ENCODE data around the gene IFITM1.

DNA sequence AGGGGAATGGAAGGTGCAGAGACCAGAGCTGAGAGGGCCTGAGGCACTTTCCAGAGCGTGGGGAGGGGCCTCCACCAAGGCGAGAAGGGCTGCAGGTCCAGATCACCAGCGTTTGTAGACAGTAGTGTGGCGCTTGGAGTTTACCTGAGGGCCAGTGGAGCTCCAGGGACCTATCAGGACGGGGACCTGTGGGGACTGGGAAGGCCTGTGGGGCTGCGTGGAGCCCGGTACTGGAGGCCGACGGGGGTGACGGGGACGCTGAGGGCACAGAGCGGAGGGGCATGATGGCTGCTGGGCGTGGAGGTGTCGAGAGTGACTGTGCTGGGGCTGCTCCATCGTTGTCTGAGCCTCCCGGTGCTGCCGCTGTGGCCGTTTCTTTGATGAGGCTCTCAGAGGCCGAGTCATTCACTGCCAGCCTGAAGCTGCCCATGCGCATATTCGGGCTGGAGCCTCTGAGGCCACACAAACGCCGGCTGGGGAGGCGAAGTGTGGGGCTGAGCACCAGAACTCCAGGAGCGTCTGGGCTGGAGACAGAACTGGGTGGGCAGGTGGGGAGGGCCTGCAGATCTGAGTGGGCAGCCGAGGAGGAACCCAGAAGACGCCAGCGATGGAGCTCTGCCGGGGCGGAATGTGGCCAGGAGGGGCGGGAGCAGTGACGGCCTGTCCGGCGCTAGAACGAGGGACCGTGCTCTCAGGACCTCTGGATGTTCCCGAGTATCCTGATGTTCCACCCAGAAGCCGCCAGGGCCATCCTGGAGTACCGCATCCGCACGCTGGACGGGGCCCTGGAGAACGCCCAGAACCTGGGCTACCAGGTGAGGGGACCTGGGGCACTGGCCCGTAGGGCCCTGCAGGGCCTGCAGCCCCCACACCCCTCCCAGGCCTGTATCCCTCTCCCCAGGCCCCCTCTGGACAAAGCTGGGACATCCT is 22.3 kb upstream of the IFITM1 start:
- TF ChIP-seq, protein P1, sequence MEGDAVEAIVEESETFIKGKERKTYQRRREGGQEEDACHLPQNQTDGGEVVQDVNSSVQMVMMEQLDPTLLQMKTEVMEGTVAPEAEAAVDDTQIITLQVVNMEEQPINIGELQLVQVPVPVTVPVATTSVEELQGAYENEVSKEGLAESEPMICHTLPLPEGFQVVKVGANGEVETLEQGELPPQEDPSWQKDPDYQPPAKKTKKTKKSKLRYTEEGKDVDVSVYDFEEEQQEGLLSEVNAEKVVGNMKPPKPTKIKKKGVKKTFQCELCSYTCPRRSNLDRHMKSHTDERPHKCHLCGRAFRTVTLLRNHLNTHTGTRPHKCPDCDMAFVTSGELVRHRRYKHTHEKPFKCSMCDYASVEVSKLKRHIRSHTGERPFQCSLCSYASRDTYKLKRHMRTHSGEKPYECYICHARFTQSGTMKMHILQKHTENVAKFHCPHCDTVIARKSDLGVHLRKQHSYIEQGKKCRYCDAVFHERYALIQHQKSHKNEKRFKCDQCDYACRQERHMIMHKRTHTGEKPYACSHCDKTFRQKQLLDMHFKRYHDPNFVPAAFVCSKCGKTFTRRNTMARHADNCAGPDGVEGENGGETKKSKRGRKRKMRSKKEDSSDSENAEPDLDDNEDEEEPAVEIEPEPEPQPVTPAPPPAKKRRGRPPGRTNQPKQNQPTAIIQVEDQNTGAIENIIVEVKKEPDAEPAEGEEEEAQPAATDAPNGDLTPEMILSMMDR (IDR thresholded peaks at IDR 0.05): no peak
- no peak for TF ChIP-seq POLR2A (IDR thresholded peaks at IDR 0.05)
